Measurements from ENCODE around the gene ENOX1. TPM values are rescaled to one million over a fixed set of nuclear protein-coding genes. Genes with fewer than 3 reads are reported as not detected.

Gene ENOX1
- total RNA-seq, 1 experiment from 2014 or later = 1.8 TPM

GRCh38 chr13:43596924-43597598 is 189.7 kb downstream of the ENOX1 start:
- no peaks in the 10 kb centered on the region for H3K36me3 Mint-ChIP-seq (ENCODE audit: insufficient read depth, unreplicated experiment)
- ChIA-PET POLR2A (interaction anchor here (0.5 kb wide), 1 partner anchor 113 kb away, joined by 3 read pairs; no protein-coding TSS in a partner anchor), CTCF (no interaction called here)
- no peak for TF ChIP-seq CTCF (IDR thresholded peaks at IDR 0.05; ENCODE audit: unreplicated experiment)
- H3K9me3 Mint-ChIP-seq (ENCODE audit: unreplicated experiment) = no peaks in the 10 kb centered on the region
- no peaks in the 10 kb centered on the region for H3K27me3 Mint-ChIP-seq (ENCODE audit: insufficient read depth, unreplicated experiment)
- no peak overlapping the region for H3K27ac Mint-ChIP-seq (ENCODE audit: low read depth, unreplicated experiment)
- no peak overlapping the region for H3K4me3 Mint-ChIP-seq (ENCODE audit: unreplicated experiment)
- no TSS peak for BruUV-seq (replicated peaks)
- no peaks in the 10 kb centered on the region for H3K4me1 Mint-ChIP-seq (ENCODE audit: insufficient read depth, unreplicated experiment)
- intact Hi-C loops (cut with micrococcal nuclease) = no loop called here
- DNase-seq (ENCODE audit: unreplicated experiment) = no peak

GRCh38 chr13:43596006-43596405 is 190.8 kb downstream of the ENOX1 start:
- BruUV-seq (replicated peaks) = no TSS peak
- H3K9me3 Mint-ChIP-seq (ENCODE audit: unreplicated experiment) = no peaks in the 10 kb centered on the region
- H3K4me3 Mint-ChIP-seq (ENCODE audit: unreplicated experiment) = no peak overlapping the region
- no peaks in the 10 kb centered on the region for H3K27me3 Mint-ChIP-seq (ENCODE audit: insufficient read depth, unreplicated experiment)
- no peaks in the 10 kb centered on the region for H3K4me1 Mint-ChIP-seq (ENCODE audit: insufficient read depth, unreplicated experiment)
- no peak overlapping the region for H3K27ac Mint-ChIP-seq (ENCODE audit: low read depth, unreplicated experiment)
- H3K36me3 Mint-ChIP-seq (ENCODE audit: insufficient read depth, unreplicated experiment) = no peaks in the 10 kb centered on the region
- no peak for DNase-seq (ENCODE audit: unreplicated experiment)
- ChIA-PET CTCF (interaction anchor here (0.6 to 0.9 kb wide), 3 partner anchors 10 to 498 kb away, joined by 3 to 4 read pairs (median 4); no protein-coding TSS in a partner anchor), POLR2A (no interaction called here)
- intact Hi-C loops (cut with micrococcal nuclease) = no loop called here
- no peak for TF ChIP-seq CTCF (IDR thresholded peaks at IDR 0.05; ENCODE audit: unreplicated experiment)

GRCh38 chr13:43587376-43587775 is 199.4 kb downstream of the ENOX1 start:
- intact Hi-C loops (cut with micrococcal nuclease) = no loop called here
- TF ChIP-seq CTCF (IDR thresholded peaks at IDR 0.05; ENCODE audit: unreplicated experiment) = no peak
- DNase-seq (ENCODE audit: unreplicated experiment) = no peak
- H3K9me3 Mint-ChIP-seq (ENCODE audit: unreplicated experiment) = no peaks in the 10 kb centered on the region
- no peaks in the 10 kb centered on the region for H3K27me3 Mint-ChIP-seq (ENCODE audit: insufficient read depth, unreplicated experiment)
- no TSS peak for BruUV-seq (replicated peaks)
- CTCF ChIA-PET = no interaction called here
- POLR2A ChIA-PET = interaction anchor here (1.0 kb wide), 1 partner anchor 14 kb away, joined by 3 read pairs; no protein-coding TSS in a partner anchor
- H3K36me3 Mint-ChIP-seq (ENCODE audit: insufficient read depth, unreplicated experiment) = no peaks in the 10 kb centered on the region
- no peaks in the 10 kb centered on the region for H3K4me1 Mint-ChIP-seq (ENCODE audit: insufficient read depth, unreplicated experiment)
- H3K4me3 Mint-ChIP-seq (ENCODE audit: unreplicated experiment) = no peak overlapping the region
- no peak overlapping the region for H3K27ac Mint-ChIP-seq (ENCODE audit: low read depth, unreplicated experiment)

GRCh38 chr13:43584751-43585150 is 202.0 kb downstream of the ENOX1 start:
- CTCF ChIA-PET = no interaction called here
- POLR2A ChIA-PET = no interaction called here
- Mint-ChIP-seq H3K36me3 (ENCODE audit: insufficient read depth, unreplicated experiment) (no peaks in the 10 kb centered on the region), H3K27me3 (ENCODE audit: insufficient read depth, unreplicated experiment) (no peaks in the 10 kb centered on the region), H3K27ac (ENCODE audit: low read depth, unreplicated experiment) (no peak overlapping the region), H3K4me1 (ENCODE audit: insufficient read depth, unreplicated experiment) (no peaks in the 10 kb centered on the region), H3K4me3 (ENCODE audit: unreplicated experiment) (no peak overlapping the region), H3K9me3 (ENCODE audit: unreplicated experiment) (no peaks in the 10 kb centered on the region)
- no TSS peak for BruUV-seq (replicated peaks)
- TF ChIP-seq CTCF (IDR thresholded peaks at IDR 0.05; ENCODE audit: unreplicated experiment) = no peak
- no peak for DNase-seq (ENCODE audit: unreplicated experiment)
- intact Hi-C loops (cut with micrococcal nuclease) = no loop called here

Data from MCF 10A (cell line).